Activated naive CD8-positive, alpha-beta T cell treated with anti-CD3 and anti-CD28 coated beads, Interleukin-2, amount 50 U/mL, for 16 hours (primary cell): ENCODE measurements around the gene MT1F.
"Not testable (repeated sequence)": the region's sequence is repeated elsewhere in the genome, so short reads cannot be mapped to it uniquely, and the experiment has no call there.

Source experiments
- DNase-seq: peaks from one replicate; pipeline ENCODE4 v3.0.0-alpha.2; 2020; ENCODE audit warnings: low read depth, low spot score

The MT1F gene

GRCh38 chr16:56645311-56645710 is 12.4 kb upstream of the MT1F start:
- DNase-seq: no peak

GRCh38 chr16:56645838-56646237 is 11.9 kb upstream of the MT1F start:
- no peak for DNase-seq

- DNase-seq: no peak
Observed at GRCh38 chr16:56647641-56648431, 9.9 kb upstream of the MT1F start.

- DNase-seq: no peak
Observed at GRCh38 chr16:56649271-56649670, 8.5 kb upstream of the MT1F start.

- DNase-seq: no peak
Observed at GRCh38 chr16:56649820-56650219, 7.9 kb upstream of the MT1F start.

- no peak for DNase-seq
Observed at GRCh38 chr16:56651586-56651985, 6.2 kb upstream of the MT1F start, which contains the start of gene MT1B. Gene MT1B (plus strand): TSS chr16:56651886. CDS start chr16:56651954, 68 bp downstream.

- no peak for DNase-seq
Observed at GRCh38 chr16:56652600-56652999, 5.2 kb upstream of the MT1F start.

GRCh38 chr16:56653218-56653617 is 4.5 kb upstream of the MT1F start:
- DNase-seq: no peak

- no peak for DNase-seq
Observed at GRCh38 chr16:56658327-56658875, 642 bp downstream of the MT1F start.

GRCh38 chr16:56662357-56663354 is 4.9 kb downstream of the MT1F start:
- DNase-seq: no peak

- DNase-seq: no peak
Observed at GRCh38 chr16:56664506-56664905, 6.7 kb downstream of the MT1F start.

- DNase-seq: not testable (repeated sequence)
Observed at GRCh38 chr16:56665286-56666261, 7.8 kb downstream of the MT1F start.

GRCh38 chr16:56667581-56668571 is 10.1 kb downstream of the MT1F start, which contains the start of gene MT1G:
Gene MT1G (minus strand): TSS chr16:56668065. CDS start chr16:56667993, 72 bp downstream.
- DNase-seq: no peak

GRCh38 chr16:56669005-56669839 is 11.5 kb downstream of the MT1F start, which contains the start of gene MT1H:
Gene MT1H (plus strand): TSS chr16:56669814. CDS start chr16:56669885, 71 bp downstream.
- DNase-seq: no peak

- no peak for DNase-seq
Observed at GRCh38 chr16:56669840-56670619, 12.3 kb downstream of the MT1F start.

GRCh38 chr16:56670620-56670934 is 12.8 kb downstream of the MT1F start:
- no peak for DNase-seq

- not testable (repeated sequence) for DNase-seq
Observed at GRCh38 chr16:56671691-56672090, 13.9 kb downstream of the MT1F start.

- DNase-seq: not testable (repeated sequence)
Observed at GRCh38 chr16:56672171-56672570, 14.4 kb downstream of the MT1F start.
